Upper lobe of left lung (tissue), 4 donors: Measurements from ENCODE around the gene FCMR.

Experiments
- CTCF ChIP-seq, 6 experiments: fragments of 450-650 bp in 4 of 6; fragments of 200-600 bp in 2 of 6; sonication (generic) in 2 of 6; IDR thresholded peaks; one replicate each; pipeline ENCODE4 v1.5.1; 2016 to 2019; ENCODE audit warnings: antibody characterized with exemption in 6 of 6
- POLR2A ChIP-seq, 4 donors: fragments of 450-650 bp; IDR thresholded peaks; one replicate each; pipeline ENCODE4 v1.5.1; 2016 to 2017; ENCODE audit warnings: antibody characterized with exemption in 4 of 4, mild to moderate bottlenecking in 2 of 4

GRCh38 chr1:206929524-206929923 is 7.8 kb upstream of the FCMR start:
- TF ChIP-seq CTCF (IDR thresholded peaks at IDR 0.05) (no peak), POLR2A (IDR thresholded peaks at IDR 0.05) (no peak)
